ENCODE measurements around the gene METTL6.

- TF ChIP-seq CTCF (IDR thresholded peaks at IDR 0.05; ENCODE audit: low read depth, low read length, poor library complexity, severe bottlenecking), result no peak
- no peak for TF ChIP-seq EZH2phosphoT487 (IDR thresholded peaks at IDR 0.05; ENCODE audit: borderline replicate concordance, low read length)
These were observed 8.9 kb upstream of the METTL6 start for GRCh38 chr3:15436246-15436645.
